Endothelial cell (in vitro differentiated cells): ENCODE measurements around the gene IQGAP2. TPM values are rescaled to one million over a fixed set of nuclear protein-coding genes. Genes with fewer than 3 reads are reported as not detected.

Source experiments
- DNase-seq: peaks from one replicate; pipeline ENCODE4 v3.0.0; 2021; ENCODE audit warnings: low spot score
- H3K27ac Mint-ChIP-seq: one replicate; pipeline ENCODE4 v1.8.0; 2021; ENCODE audit warnings: mixed read lengths, inconsistent platforms; ENCODE audit not compliant: unreplicated experiment
- H3K27me3 Mint-ChIP-seq: one replicate; pipeline ENCODE4 v1.8.0; 2021; ENCODE audit warnings: mild to moderate bottlenecking, moderate library complexity, mixed read lengths, inconsistent platforms; ENCODE audit not compliant: unreplicated experiment
- H3K36me3 Mint-ChIP-seq: one replicate; pipeline ENCODE4 v1.8.0; 2021; ENCODE audit warnings: mild to moderate bottlenecking, low read depth, mixed read lengths, inconsistent platforms; ENCODE audit not compliant: unreplicated experiment
- H3K4me1 Mint-ChIP-seq: one replicate; pipeline ENCODE4 v1.8.0; 2021; ENCODE audit warnings: mild to moderate bottlenecking, mixed read lengths, inconsistent platforms; ENCODE audit not compliant: unreplicated experiment
- H3K4me3 Mint-ChIP-seq: one replicate; pipeline ENCODE4 v1.8.0; 2021; ENCODE audit warnings: mild to moderate bottlenecking, mixed read lengths, inconsistent platforms; ENCODE audit not compliant: unreplicated experiment
- H3K9me3 Mint-ChIP-seq: one replicate; pipeline ENCODE4 v1.8.0; 2021; ENCODE audit warnings: mixed read lengths, inconsistent platforms; ENCODE audit not compliant: unreplicated experiment
- CTCF ChIP-seq: fragments of 200-600 bp; sonication (generic); IDR thresholded peaks from one replicate; pipeline ENCODE4 v1.5.0; 2021; ENCODE audit warnings: antibody characterized with exemption; ENCODE audit not compliant: unreplicated experiment
- total RNA-seq: library from RNA; stranded (reverse); fragmentation: NEBNext Ultra II Directional; extraction: Animal tissue kit (Norgen Biotek cat#: 25700); gene quantifications from one replicate; pipeline ENCODE4 v1.2.1, GENCODE V29; 2021; ENCODE audit not compliant: unreplicated experiment

IQGAP2 gene
- total RNA-seq, 1 donor from 2014 or later, result 43.4 TPM

- H3K27ac Mint-ChIP-seq, result no peak overlapping the region
- no peaks in the 10 kb centered on the region for H3K9me3 Mint-ChIP-seq
- H3K4me3 Mint-ChIP-seq, result no peak overlapping the region
- H3K36me3 Mint-ChIP-seq, result no peaks in the 10 kb centered on the region
- no peak for DNase-seq
- H3K27me3 Mint-ChIP-seq, result no peaks in the 10 kb centered on the region
- peaks cover 22% of the 10 kb centered on the region for H3K4me1 Mint-ChIP-seq
- TF ChIP-seq CTCF, result no peak
Observed at GRCh38 chr5:76441890-76442673, 39.0 kb downstream of the IQGAP2 start.

- Mint-ChIP-seq H3K4me1 (peaks cover 22% of the 10 kb centered on the region), H3K36me3 (no peaks in the 10 kb centered on the region), H3K27ac (no peak overlapping the region), H3K4me3 (no peak overlapping the region), H3K27me3 (no peaks in the 10 kb centered on the region), H3K9me3 (no peaks in the 10 kb centered on the region)
- no peak for TF ChIP-seq CTCF
- no peak for DNase-seq
Observed at GRCh38 chr5:76443066-76443800, 40.1 kb downstream of the IQGAP2 start.

- no peaks in the 10 kb centered on the region for H3K9me3 Mint-ChIP-seq
- TF ChIP-seq CTCF, result no peak
Observed at GRCh38 chr5:76445063-76445462, 42.0 kb downstream of the IQGAP2 start.

GRCh38 chr5:76445830-76446229 is 42.7 kb downstream of the IQGAP2 start:
- no peak overlapping the region for H3K27ac Mint-ChIP-seq
- H3K27me3 Mint-ChIP-seq, result peaks cover 1% of the 10 kb centered on the region
- peaks cover 21% of the 10 kb centered on the region for H3K4me1 Mint-ChIP-seq
- no peak overlapping the region for H3K4me3 Mint-ChIP-seq
- no peak for TF ChIP-seq CTCF
- no peak for DNase-seq
- H3K9me3 Mint-ChIP-seq, result no peaks in the 10 kb centered on the region
- peaks cover 5% of the 10 kb centered on the region for H3K36me3 Mint-ChIP-seq

More at GRCh38 chr5:76445063-76445462, 42.0 kb downstream of the IQGAP2 start:
- Mint-ChIP-seq H3K4me1 (peaks cover 19% of the 10 kb centered on the region), H3K27ac (no peak overlapping the region), H3K36me3 (peaks cover 5% of the 10 kb centered on the region), H3K4me3 (no peak overlapping the region), H3K27me3 (peaks cover 1% of the 10 kb centered on the region)
- DNase-seq, result no peak

GRCh38 chr5:76446776-76447175 is 43.7 kb downstream of the IQGAP2 start:
- Mint-ChIP-seq H3K27ac (no peak overlapping the region), H3K27me3 (peaks cover 1% of the 10 kb centered on the region), H3K9me3 (no peaks in the 10 kb centered on the region), H3K4me1 (peaks cover 27% of the 10 kb centered on the region), H3K4me3 (no peak overlapping the region), H3K36me3 (peaks cover 5% of the 10 kb centered on the region)
- no peak for DNase-seq
- TF ChIP-seq CTCF, result no peak
